Activated naive CD8-positive, alpha-beta T cell treated with anti-CD3 and anti-CD28 coated beads, Interleukin-2, amount 50 U/mL, for 24 hours (primary cell): ENCODE results near the gene CSPG4.
"Not testable (repeated sequence)": the region's sequence is repeated elsewhere in the genome, so short reads cannot be mapped to it uniquely, and the experiment has no call there.

Experiments
- ATAC-seq: fragments of 150-1000 bp; cut with Tn5 transposase; one replicate; pipeline ENCODE4 v1.10.0; 2021
- DNase-seq: peaks from one replicate; pipeline ENCODE4 v3.0.0; 2021
- H3K27ac Mint-ChIP-seq: one replicate; pipeline ENCODE4 v1.8.0; 2021; ENCODE audit warnings: mild to moderate bottlenecking, mixed read lengths
- H3K27me3 Mint-ChIP-seq: one replicate; pipeline ENCODE4 v1.8.0; 2021; ENCODE audit warnings: mixed read lengths
- H3K36me3 Mint-ChIP-seq: one replicate; pipeline ENCODE4 v1.8.0; 2021; ENCODE audit warnings: low read depth, mixed read lengths
- H3K4me1 Mint-ChIP-seq: one replicate; pipeline ENCODE4 v1.8.0; 2021; ENCODE audit warnings: mixed read lengths
- H3K4me3 Mint-ChIP-seq: one replicate; pipeline ENCODE4 v1.8.0; 2021; ENCODE audit warnings: mild to moderate bottlenecking, moderate library complexity, mixed read lengths
- H3K9me3 Mint-ChIP-seq: one replicate; pipeline ENCODE4 v1.8.0; 2021; ENCODE audit warnings: mixed read lengths

Gene CSPG4

DNA sequence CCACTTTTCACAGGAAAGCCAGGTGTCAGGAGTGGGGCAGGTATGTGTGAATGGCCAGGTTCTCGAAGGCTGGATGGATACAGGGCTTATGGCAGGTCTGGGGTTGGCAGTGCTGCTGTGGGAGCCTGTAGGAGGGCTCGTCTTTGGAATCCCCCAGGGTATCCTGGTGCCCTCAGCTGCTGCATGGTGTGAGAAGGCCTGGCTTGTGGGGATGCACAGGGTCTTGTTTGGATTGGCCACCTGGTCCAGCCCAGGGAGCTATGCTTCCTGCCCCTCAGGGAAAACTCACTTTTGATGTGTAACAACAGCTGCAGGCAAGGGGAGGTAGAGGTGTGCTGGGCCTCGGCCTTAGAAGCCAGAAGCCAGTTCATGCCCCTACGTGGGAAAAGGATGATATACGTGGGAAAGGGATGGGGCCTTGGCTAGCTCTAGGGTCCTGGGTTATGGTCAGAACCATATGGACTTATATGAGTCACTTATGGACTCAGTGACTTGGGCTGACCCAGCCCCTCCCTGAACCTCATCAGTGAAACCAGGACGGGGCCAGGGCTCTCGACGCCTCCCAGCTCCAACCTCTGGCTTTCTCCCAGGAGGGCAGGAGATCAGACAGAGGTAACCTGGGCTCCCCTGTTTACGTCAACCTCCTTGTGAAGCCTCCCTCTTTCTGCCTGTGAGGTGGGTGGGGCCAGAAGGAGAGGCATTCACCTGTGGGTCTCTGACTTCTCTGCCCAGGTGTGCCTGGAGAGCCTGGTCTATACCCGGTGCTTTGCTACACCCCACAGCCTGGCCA, 37.8 kb upstream of the CSPG4 start:
- ATAC-seq (no peak), DNase-seq (no peak)
- Mint-ChIP-seq H3K4me3 (no peak overlapping the region), H3K27me3 (peaks cover 17% of the 10 kb centered on the region), H3K27ac (no peak overlapping the region), H3K36me3 (no peaks in the 10 kb centered on the region), H3K4me1 (peaks cover 16% of the 10 kb centered on the region), H3K9me3 (no peaks in the 10 kb centered on the region)

DNA sequence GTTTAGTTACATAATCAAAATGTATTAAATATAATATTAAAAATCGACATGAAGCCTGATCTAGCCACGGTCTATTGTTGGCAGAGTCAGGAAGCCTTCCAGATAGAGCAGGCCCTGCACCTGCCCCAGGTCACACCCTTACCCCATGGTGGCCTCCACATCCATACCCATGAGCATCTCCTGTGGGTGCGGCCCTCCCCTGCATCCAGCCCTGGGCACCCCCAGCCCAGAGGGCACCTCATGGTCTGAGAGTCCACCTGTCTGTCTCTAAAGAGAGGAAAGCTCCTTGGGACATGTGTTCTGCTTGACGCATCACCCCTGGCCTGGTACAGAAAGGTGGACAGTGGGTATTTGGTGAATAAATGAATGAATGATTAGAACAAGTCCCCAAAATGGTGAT, 37.2 kb upstream of the CSPG4 start:
- no peaks in the 10 kb centered on the region for H3K36me3 Mint-ChIP-seq
- DNase-seq, result no peak
- H3K27ac Mint-ChIP-seq, result no peak overlapping the region
- peaks cover 16% of the 10 kb centered on the region for H3K4me1 Mint-ChIP-seq
- ATAC-seq, result no peak
- no peaks in the 10 kb centered on the region for H3K9me3 Mint-ChIP-seq
- peaks cover 21% of the 10 kb centered on the region for H3K27me3 Mint-ChIP-seq
- no peak overlapping the region for H3K4me3 Mint-ChIP-seq

DNA sequence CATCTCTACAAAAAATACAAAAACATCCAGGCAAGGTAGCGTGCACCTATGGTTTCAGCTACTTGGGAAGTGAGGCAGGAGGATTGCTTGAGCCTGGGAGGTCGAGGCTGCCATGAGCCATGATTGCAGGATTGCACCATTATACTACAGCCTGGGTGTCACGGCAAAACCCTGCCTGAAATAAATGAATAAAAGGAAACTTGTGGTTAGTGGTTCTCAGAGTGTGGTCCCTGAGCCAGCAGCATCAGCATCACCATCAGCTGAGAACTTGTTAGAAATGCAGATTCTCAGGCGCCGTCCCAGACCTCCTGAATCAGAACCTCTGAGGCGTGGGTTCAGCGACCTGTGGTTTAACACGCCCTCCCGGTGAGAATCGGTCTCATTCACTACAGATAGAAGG, 36.2 kb upstream of the CSPG4 start:
- peaks cover 21% of the 10 kb centered on the region for H3K27me3 Mint-ChIP-seq
- peak overlapping the region; percentile 36 for H3K27ac Mint-ChIP-seq
- peak overlapping the region; percentile 32 for H3K4me3 Mint-ChIP-seq
- H3K4me1 Mint-ChIP-seq, result peaks cover 16% of the 10 kb centered on the region
- peak; percentile 97 for ATAC-seq
- H3K36me3 Mint-ChIP-seq, H3K9me3 Mint-ChIP-seq: not testable (repeated sequence)
- peak; percentile 41 for DNase-seq

DNA sequence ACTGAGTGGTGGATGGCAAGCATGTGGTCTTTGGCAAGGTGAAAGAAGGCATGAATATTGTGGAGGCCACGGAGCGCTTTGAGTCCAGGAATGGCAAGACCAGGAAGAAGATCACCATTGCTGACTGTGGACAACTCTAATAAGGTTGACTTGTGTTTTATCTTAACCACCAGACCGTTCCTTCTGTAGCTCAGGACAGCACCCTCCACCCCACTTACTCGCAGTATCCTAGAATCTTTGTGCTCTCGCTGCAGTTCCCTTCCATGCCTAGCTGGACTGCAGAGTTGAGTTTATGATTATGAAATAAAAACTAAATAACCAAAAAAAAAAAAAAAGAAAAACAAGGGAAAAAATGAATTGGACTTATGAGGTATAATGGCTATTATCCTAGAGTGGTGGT, 34.5 kb upstream of the CSPG4 start:
- not testable (repeated sequence) for H3K9me3 Mint-ChIP-seq, DNase-seq

DNA sequence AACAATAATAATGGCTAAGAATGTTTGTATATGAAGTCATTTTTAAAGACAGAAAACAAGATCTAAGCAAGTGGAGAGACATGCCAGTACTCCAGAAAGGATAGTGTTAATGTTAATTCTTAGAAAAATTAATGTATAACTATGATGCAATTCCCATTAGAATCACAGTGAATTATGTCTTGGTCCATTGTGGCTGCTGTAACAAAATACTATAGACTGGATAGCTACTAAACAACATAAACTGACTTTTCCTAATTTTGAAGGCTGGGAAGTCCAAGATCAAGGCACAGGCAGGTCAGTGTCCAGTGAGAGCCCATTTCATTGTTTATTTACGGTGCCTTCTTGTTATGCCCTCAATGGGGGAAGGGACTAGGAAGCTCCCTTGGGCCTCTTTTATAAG, 32.7 kb upstream of the CSPG4 start:
- ATAC-seq (no peak), DNase-seq (no peak)
- H3K9me3 Mint-ChIP-seq, result no peaks in the 10 kb centered on the region
- H3K4me1 Mint-ChIP-seq, result peaks cover 16% of the 10 kb centered on the region
- H3K27me3 Mint-ChIP-seq, result peaks cover 31% of the 10 kb centered on the region
- no peak overlapping the region for H3K4me3 Mint-ChIP-seq
- H3K27ac Mint-ChIP-seq, result no peak overlapping the region
- H3K36me3 Mint-ChIP-seq, result no peaks in the 10 kb centered on the region

More for the DNA sequence above, 34.5 kb upstream of the CSPG4 start:
- not testable (repeated sequence) for H3K27ac Mint-ChIP-seq, ATAC-seq, H3K4me3 Mint-ChIP-seq, H3K36me3 Mint-ChIP-seq
- Mint-ChIP-seq H3K27me3 (peaks cover 24% of the 10 kb centered on the region), H3K4me1 (peaks cover 16% of the 10 kb centered on the region)

DNA sequence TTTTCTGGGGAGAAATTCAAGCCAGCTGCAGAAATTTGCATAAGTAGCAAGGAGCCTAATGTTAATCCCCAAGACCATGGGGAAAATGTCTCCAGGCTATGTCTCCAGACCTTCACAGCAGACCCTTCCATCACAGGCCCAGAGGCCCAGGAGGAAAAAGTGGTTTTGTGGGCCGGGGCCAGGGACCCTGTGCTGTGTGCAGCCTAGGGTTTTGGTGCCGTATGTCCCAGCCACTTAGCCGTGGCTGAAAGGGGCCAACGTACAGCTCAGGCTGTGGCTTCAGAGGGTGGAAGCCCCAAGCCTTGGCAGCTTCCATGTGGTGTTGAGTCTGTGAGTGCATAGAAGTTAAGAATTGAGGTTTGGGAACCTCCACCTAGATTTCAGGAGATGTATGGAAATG, 29.7 kb upstream of the CSPG4 start:
- not testable (repeated sequence) for H3K36me3 Mint-ChIP-seq, ATAC-seq, DNase-seq, H3K9me3 Mint-ChIP-seq, H3K4me3 Mint-ChIP-seq, H3K27ac Mint-ChIP-seq
- Mint-ChIP-seq H3K4me1 (peaks cover 13% of the 10 kb centered on the region), H3K27me3 (peaks cover 42% of the 10 kb centered on the region)

DNA sequence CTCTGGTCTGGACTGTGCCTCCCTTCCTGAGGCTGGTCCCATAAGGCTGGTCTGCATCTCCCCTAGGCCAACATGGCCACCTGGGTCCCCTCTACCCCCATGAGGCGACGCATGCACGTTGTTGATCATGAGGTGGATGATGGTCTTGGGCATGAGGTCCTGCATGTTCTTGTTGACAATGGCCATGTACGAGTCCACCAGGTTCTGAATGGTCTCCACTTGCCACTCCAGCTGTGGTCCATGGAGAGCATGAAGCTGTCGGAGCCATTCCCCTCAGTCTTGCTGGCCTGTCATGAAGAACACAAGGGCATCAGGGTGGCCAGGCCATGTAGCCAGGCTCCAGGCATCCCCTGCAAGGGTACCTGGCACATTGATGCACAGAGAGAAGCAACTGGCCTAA, 27.1 kb upstream of the CSPG4 start:
- DNase-seq, result no peak
- no peaks in the 10 kb centered on the region for H3K36me3 Mint-ChIP-seq
- H3K4me1 Mint-ChIP-seq, result peaks cover 13% of the 10 kb centered on the region
- H3K4me3 Mint-ChIP-seq, result peak overlapping the region; percentile 73
- H3K9me3 Mint-ChIP-seq, result no peaks in the 10 kb centered on the region
- H3K27ac Mint-ChIP-seq, result no peak overlapping the region
- ATAC-seq, result no peak
- H3K27me3 Mint-ChIP-seq, result peaks cover 29% of the 10 kb centered on the region

DNA sequence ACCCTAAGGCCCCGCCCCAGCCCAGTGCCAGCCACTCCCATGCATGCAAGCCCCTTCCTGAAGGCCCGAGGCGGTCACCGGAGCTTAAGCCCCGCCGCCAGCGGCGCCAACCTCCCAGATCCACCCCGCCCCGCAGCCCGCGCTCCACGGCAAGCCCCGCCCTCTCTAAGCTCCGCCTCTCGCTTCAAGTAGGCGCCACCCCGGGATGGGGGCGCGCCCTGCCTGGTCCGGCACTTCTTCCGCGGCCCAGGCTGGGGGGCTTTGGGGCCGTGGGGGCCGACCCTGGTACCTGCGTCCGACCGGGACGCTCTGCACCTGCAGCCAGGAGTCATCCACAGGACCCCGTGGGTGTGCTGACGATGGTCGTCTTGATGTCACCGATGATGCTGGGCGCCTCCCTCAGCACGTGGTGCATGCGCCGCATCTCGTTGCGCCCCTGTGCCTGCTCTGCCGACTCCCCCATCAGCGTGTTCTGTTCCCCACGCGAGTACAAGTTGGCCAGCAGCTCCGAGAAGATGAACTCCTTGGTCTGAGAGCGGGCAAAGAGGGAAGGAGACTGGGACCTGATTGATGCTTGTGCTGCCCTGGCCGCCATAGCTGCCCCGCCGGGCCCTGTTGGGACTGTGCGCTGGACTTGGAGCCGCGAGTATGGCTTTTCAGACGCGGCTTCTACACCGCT, 26.1 kb upstream of the CSPG4 start:
- peak; percentile 96 for ATAC-seq
- Mint-ChIP-seq H3K9me3 (no peaks in the 10 kb centered on the region), H3K4me1 (peaks cover 13% of the 10 kb centered on the region), H3K4me3 (peak overlapping the region; percentile 73), H3K27me3 (peaks cover 29% of the 10 kb centered on the region), H3K27ac (no peak overlapping the region), H3K36me3 (no peaks in the 10 kb centered on the region)
- peak; percentile 91 for DNase-seq

DNA sequence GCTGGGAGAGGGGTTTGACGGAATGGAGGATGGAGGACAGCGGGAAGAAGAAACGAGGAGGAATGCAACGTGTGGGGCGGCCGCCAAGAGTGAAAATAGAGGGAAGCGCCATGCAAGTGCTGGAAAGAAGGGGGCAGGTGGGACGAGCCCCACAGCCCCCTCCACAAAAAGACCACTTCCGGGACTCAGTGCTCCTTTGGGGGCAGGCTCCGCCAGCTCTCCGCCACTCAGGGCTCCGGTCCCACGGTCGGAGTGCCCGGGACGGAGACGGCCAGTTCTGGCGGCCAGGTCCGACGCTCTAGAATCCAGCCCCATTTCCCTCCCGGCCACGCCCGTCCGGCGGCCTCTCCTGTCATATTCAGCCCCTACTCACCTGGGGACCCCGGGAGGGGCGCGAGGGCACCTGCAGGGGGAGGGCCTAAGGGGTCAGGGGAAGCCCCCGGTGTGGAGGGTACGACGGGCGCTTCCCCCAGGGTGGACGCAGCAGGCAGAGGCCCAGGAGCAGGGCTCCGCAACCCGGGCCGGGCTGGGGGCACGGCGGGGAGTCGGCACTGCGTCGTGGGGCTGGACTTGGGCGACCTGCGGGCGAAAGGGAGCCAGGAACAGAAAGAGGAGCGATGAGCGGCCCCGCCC, 25.5 kb upstream of the CSPG4 start:
- Mint-ChIP-seq H3K9me3 (no peaks in the 10 kb centered on the region), H3K4me1 (peaks cover 13% of the 10 kb centered on the region), H3K36me3 (no peaks in the 10 kb centered on the region), H3K4me3 (peak overlapping the region; percentile 73), H3K27ac (no peak overlapping the region), H3K27me3 (peaks cover 27% of the 10 kb centered on the region)
- DNase-seq, result no peak
- no peak for ATAC-seq

DNA sequence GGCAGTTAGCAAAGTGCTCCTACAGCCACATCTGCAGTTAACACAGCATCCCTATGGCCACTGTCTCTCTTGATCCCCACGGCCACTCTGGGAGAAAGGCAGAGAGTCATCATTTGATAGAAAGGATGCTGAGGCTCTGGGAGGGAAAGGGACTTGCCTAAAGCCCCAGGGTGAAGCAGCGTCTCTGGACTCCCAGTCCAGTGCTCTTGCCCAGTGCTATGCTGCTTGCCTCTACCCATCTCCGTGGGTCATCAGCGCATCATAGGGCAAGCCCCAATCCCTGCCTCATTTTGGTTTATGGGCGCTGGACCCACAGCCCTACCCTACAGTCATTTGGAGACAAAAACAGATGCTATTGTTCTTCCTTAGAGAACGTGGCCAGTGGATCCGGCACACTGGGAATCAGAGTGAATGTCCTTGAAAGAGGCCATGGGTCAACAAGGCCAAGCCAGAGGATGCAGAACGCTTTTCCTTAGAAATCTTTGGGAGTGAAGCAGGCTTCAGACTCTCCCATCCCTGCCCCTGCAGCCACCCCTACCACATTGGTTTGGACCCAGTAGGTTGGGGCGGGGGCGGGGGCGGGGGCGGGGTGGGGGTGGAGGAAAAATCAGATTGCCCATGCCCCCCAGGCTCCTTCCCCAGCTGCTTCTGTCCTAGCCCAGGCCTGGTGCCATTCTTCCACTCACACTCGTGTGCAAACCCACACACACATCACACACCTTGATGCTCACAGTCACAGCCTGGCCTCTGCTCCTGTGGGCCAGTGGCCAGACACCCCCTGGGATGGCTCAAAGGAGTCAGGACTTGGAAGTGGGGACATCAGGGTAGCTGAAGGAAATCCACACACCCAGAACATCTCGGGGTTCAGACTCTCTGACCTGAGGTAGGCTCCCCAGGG, 24.7 kb upstream of the CSPG4 start:
- Mint-ChIP-seq H3K27me3 (peaks cover 25% of the 10 kb centered on the region), H3K4me1 (peaks cover 17% of the 10 kb centered on the region), H3K4me3 (peak overlapping the region; percentile 73)
- not testable (repeated sequence) for ATAC-seq, H3K9me3 Mint-ChIP-seq, H3K27ac Mint-ChIP-seq, H3K36me3 Mint-ChIP-seq, DNase-seq

DNA sequence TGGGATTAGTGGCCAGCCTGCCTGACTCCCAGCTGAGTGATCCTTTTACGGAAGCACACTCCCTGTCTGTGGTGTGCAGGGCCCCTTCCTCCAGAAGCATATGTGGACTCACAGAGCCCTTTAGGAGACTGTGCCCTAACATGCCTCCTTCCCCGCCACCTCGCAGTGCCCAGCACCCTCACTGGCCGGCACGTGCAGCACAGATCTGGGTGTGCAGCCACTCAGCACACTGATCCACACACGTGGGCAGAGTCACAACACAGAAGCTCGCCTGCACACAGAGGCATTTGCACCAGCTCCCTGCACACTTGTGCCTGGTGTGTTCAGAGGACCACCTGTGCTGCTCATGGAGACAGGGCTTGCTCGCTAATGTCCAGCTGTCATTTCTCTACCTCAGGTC, 23.6 kb upstream of the CSPG4 start:
- DNase-seq (no peak), ATAC-seq (no peak)
- no peak overlapping the region for H3K27ac Mint-ChIP-seq
- peaks cover 25% of the 10 kb centered on the region for H3K27me3 Mint-ChIP-seq
- H3K4me1 Mint-ChIP-seq, result peaks cover 22% of the 10 kb centered on the region
- no peaks in the 10 kb centered on the region for H3K36me3 Mint-ChIP-seq
- no peaks in the 10 kb centered on the region for H3K9me3 Mint-ChIP-seq
- H3K4me3 Mint-ChIP-seq, result no peak overlapping the region

DNA sequence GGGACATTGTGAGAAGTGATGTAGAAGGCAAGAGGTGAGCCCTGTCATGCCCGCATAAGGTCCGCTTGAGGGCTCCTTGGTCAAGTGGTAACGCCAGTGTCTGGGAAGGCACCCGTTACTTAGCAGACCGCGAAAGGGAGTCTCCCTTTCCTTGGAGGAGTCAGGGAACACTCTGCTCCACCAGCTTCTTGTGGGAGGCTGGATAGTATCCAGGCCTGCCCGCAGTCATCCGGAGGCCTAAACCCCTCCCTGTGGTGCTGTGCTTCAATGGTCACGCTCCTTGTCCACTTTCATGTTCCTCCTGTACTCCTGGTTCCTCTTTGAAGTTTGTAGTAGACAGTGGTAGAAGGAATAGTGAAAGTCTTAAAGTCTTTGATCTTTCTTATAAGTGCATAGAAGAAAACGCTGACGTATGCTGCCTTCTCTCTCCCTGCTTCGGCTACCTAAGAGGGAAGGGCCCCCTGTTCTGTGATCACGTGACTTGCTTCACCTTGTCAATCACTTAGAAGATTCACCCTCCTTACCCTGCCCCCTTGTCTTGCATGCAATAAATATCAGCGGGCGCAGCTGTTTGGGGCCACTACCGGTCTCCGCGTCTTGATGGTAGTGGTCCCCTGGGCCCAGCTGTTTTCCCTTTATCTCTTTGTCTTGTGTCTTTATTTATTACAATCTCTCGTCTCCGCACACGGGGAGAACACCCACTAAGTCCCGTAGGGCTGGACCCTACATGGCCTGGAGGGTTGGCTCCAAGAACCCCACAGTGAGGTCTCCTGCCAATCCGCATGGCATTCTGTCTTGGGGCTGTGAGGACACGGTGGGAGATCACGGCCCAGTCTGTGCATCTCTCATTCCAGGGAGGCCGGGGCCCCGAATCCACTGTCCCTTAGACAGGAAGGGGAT, 22.5 kb upstream of the CSPG4 start:
- not testable (repeated sequence) for H3K4me3 Mint-ChIP-seq, DNase-seq, H3K36me3 Mint-ChIP-seq, ATAC-seq, H3K9me3 Mint-ChIP-seq, H3K27ac Mint-ChIP-seq
- Mint-ChIP-seq H3K4me1 (peaks cover 22% of the 10 kb centered on the region), H3K27me3 (peaks cover 22% of the 10 kb centered on the region)

DNA sequence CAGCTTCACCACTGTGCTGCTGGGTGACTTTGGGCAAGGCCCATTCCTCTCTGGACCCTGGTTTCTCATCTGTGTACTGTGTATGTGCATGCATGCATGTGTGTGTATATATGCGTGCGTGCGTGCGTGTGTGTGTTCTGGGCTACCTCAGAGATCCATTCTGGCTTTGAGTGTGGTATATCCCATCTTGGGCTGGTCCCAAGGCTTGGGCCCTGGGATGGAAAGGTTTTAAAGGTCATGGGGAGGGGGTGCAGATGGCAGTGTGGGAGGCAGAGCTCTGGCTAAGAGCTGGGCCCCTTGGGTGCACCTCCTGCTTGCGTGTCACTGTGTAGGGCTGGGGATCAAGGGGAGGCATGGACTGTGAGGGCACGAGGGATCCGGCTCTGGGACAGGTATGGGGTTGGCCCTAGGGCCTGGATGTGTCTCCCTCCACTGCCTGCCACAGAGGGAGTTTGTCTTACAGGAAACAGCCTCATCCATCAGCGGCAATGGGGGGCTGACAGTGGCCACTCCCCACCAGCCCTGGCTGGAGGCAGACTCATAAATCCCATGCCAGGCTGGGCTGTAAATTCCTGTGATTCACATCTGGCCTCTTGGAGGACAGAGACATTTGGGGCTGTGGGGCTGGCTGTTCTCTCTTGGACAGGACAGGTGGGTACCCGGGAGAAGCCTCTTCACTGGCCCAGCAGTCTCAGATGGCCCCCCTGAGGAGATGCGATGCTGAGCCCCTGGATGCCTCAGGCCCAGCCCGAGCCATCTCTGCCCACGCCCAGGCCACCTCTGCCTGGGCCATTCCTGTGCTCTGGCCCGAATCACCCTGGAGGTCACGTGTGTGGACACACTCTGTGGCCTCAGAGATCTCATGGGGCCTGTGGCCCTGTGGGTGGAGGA, 21.4 kb upstream of the CSPG4 start:
- DNase-seq, result no peak

More for the DNA sequence above, 21.4 kb upstream of the CSPG4 start:
- no peak for ATAC-seq
- H3K4me1 Mint-ChIP-seq, result peaks cover 14% of the 10 kb centered on the region
- no peak overlapping the region for H3K4me3 Mint-ChIP-seq
- peaks cover 16% of the 10 kb centered on the region for H3K27me3 Mint-ChIP-seq
- H3K9me3 Mint-ChIP-seq, result no peaks in the 10 kb centered on the region
- no peaks in the 10 kb centered on the region for H3K36me3 Mint-ChIP-seq
- H3K27ac Mint-ChIP-seq, result no peak overlapping the region
